Measurements from ENCODE around the gene TNPO2.

GRCh38 chr19:12715102-12715501, 8.6 kb downstream of the TNPO2 start:
- TF ChIP-seq CTCF (IDR thresholded peaks at IDR 0.05; ENCODE audit: low read depth, low read length) = no peak
- no peak for TF ChIP-seq EZH2phosphoT487 (IDR thresholded peaks at IDR 0.05; ENCODE audit: low read depth)

Measured in OCI-LY3 (cell line).